GM12874 (cell line): Measurements from ENCODE around the gene TMEM176B.

Experiments
- TF ChIP-seq, protein P1 (sequence below): IDR thresholded peaks from 2 replicates; pipeline ENCODE4 v1.5.1; 2011; ENCODE audit warnings: low read depth, mild to moderate bottlenecking, control low read depth, low read length, moderate library complexity; ENCODE audit not compliant: insufficient read depth

TMEM176B gene

DNA sequence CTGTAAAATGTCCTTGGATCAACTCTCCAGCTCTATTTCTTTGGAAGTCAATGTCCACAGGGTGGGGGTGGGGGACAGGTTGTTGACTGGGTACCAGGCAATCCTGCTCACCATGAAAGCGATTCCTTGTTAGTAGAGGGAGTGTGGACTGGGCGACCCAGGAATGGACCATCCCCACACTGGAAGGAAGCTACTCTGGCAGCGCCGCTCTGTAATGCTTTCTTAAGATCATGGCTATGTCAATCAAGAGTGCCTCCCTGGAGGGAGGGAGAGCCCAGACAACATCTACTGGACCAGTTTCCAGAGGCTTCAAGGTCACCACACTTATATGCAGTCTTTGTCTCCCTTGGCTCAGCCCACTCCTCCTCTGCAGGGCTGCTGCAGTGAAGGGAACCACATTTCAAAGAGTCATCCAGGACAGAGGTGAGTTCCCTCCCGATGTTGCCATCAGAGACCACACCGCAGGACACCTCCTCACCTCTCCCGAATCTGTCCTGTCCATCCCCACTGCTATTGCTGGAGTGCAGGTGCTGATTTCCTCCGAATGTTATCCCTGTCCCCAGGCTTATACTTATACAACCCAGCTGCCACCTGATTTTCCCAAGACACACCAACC, 56.0 kb downstream of the TMEM176B start:
- TF ChIP-seq, protein P1, sequence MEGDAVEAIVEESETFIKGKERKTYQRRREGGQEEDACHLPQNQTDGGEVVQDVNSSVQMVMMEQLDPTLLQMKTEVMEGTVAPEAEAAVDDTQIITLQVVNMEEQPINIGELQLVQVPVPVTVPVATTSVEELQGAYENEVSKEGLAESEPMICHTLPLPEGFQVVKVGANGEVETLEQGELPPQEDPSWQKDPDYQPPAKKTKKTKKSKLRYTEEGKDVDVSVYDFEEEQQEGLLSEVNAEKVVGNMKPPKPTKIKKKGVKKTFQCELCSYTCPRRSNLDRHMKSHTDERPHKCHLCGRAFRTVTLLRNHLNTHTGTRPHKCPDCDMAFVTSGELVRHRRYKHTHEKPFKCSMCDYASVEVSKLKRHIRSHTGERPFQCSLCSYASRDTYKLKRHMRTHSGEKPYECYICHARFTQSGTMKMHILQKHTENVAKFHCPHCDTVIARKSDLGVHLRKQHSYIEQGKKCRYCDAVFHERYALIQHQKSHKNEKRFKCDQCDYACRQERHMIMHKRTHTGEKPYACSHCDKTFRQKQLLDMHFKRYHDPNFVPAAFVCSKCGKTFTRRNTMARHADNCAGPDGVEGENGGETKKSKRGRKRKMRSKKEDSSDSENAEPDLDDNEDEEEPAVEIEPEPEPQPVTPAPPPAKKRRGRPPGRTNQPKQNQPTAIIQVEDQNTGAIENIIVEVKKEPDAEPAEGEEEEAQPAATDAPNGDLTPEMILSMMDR: no peak

DNA sequence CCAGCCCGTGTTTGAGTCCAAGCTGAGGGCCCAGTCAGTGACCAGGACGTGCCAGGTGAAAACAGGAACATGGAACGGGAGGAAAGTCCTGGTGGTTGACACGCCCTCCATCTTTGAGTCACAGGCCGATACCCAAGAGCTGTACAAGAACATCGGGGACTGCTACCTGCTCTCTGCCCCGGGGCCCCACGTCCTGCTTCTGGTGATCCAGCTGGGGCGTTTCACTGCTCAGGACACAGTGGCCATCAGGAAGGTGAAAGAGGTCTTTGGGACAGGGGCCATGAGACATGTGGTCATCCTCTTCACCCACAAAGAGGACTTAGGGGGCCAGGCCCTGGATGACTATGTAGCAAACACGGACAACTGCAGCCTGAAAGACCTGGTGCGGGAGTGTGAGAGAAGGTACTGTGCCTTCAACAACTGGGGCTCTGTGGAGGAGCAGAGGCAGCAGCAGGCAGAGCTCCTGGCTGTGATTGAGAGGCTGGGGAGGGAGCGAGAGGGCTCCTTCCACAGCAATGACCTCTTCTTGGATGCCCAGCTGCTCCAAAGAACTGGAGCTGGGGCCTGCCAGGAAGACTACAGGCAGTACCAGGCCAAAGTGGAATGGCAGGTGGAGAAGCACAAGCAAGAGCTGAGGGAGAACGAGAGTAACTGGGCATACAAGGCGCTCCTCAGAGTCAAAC, 57.7 kb downstream of the TMEM176B start:
- TF ChIP-seq, protein P1: no peak
